ENCODE results near the gene PPFIBP1. TPM values are rescaled to one million over a fixed set of nuclear protein-coding genes. Genes with fewer than 3 reads are reported as not detected.

The PPFIBP1 gene
- total and polyA plus RNA-seq, 2 of the 13 experiments (the other 11 are each of a cell fraction or from before 2014, with no cell fraction given) = 16.2 to 21.8 TPM

GRCh38 chr12:27710592-27711316, 186.7 kb downstream of the PPFIBP1 start, which contains the start of gene MRPS35 (continued):
- TF ChIP-seq, protein P1, sequence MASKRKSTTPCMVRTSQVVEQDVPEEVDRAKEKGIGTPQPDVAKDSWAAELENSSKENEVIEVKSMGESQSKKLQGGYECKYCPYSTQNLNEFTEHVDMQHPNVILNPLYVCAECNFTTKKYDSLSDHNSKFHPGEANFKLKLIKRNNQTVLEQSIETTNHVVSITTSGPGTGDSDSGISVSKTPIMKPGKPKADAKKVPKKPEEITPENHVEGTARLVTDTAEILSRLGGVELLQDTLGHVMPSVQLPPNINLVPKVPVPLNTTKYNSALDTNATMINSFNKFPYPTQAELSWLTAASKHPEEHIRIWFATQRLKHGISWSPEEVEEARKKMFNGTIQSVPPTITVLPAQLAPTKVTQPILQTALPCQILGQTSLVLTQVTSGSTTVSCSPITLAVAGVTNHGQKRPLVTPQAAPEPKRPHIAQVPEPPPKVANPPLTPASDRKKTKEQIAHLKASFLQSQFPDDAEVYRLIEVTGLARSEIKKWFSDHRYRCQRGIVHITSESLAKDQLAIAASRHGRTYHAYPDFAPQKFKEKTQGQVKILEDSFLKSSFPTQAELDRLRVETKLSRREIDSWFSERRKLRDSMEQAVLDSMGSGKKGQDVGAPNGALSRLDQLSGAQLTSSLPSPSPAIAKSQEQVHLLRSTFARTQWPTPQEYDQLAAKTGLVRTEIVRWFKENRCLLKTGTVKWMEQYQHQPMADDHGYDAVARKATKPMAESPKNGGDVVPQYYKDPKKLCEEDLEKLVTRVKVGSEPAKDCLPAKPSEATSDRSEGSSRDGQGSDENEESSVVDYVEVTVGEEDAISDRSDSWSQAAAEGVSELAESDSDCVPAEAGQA (IDR thresholded peaks at IDR 0.05; ENCODE audit: low read depth) = peak; percentile 92
- TF ChIP-seq, protein P1 (CRISPR knock-in tag; IDR thresholded peaks at IDR 0.05; ENCODE audit: borderline replicate concordance) = peak; percentile 62; the same call in 1 of the 2 replicates
- TF ChIP-seq MTF1 (CRISPR knock-in tag; IDR thresholded peaks at IDR 0.05) = 0 out of 2 replicates have a peak, but pooled peaks have one; percentile 17
- TF ChIP-seq, protein P2, sequence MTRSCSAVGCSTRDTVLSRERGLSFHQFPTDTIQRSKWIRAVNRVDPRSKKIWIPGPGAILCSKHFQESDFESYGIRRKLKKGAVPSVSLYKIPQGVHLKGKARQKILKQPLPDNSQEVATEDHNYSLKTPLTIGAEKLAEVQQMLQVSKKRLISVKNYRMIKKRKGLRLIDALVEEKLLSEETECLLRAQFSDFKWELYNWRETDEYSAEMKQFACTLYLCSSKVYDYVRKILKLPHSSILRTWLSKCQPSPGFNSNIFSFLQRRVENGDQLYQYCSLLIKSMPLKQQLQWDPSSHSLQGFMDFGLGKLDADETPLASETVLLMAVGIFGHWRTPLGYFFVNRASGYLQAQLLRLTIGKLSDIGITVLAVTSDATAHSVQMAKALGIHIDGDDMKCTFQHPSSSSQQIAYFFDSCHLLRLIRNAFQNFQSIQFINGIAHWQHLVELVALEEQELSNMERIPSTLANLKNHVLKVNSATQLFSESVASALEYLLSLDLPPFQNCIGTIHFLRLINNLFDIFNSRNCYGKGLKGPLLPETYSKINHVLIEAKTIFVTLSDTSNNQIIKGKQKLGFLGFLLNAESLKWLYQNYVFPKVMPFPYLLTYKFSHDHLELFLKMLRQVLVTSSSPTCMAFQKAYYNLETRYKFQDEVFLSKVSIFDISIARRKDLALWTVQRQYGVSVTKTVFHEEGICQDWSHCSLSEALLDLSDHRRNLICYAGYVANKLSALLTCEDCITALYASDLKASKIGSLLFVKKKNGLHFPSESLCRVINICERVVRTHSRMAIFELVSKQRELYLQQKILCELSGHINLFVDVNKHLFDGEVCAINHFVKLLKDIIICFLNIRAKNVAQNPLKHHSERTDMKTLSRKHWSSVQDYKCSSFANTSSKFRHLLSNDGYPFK (CRISPR knock-in tag; IDR thresholded peaks at IDR 0.05; ENCODE audit: borderline replicate concordance) = peak; percentile 96
- peak; percentile 58; the same call in 1 of the 2 replicates for TF ChIP-seq ZKSCAN8 (CRISPR knock-in tag; IDR thresholded peaks at IDR 0.05; ENCODE audit: borderline replicate concordance)
- no peak for TF ChIP-seq ATF1 (CRISPR knock-in tag; IDR thresholded peaks at IDR 0.05)
- TF ChIP-seq ZNF841 (CRISPR knock-in tag; IDR thresholded peaks at IDR 0.05; ENCODE audit: borderline replicate concordance) = no peak
- peak; percentile 94 for TF ChIP-seq SRY (CRISPR knock-in tag; IDR thresholded peaks at IDR 0.05)
- no peak for TF ChIP-seq PCBP2 (optimal IDR thresholded peaks at IDR 0.05; ENCODE audit: low read depth, low read length, poor library complexity, severe bottlenecking)
- peak; percentile 27 for TF ChIP-seq HNF4A (CRISPR knock-in tag; IDR thresholded peaks at IDR 0.05)
- peak; percentile 58; the same call in 1 of the 2 replicates for TF ChIP-seq GFI1 (CRISPR knock-in tag; IDR thresholded peaks at IDR 0.05; ENCODE audit: borderline replicate concordance)
- TF ChIP-seq, protein P3, sequence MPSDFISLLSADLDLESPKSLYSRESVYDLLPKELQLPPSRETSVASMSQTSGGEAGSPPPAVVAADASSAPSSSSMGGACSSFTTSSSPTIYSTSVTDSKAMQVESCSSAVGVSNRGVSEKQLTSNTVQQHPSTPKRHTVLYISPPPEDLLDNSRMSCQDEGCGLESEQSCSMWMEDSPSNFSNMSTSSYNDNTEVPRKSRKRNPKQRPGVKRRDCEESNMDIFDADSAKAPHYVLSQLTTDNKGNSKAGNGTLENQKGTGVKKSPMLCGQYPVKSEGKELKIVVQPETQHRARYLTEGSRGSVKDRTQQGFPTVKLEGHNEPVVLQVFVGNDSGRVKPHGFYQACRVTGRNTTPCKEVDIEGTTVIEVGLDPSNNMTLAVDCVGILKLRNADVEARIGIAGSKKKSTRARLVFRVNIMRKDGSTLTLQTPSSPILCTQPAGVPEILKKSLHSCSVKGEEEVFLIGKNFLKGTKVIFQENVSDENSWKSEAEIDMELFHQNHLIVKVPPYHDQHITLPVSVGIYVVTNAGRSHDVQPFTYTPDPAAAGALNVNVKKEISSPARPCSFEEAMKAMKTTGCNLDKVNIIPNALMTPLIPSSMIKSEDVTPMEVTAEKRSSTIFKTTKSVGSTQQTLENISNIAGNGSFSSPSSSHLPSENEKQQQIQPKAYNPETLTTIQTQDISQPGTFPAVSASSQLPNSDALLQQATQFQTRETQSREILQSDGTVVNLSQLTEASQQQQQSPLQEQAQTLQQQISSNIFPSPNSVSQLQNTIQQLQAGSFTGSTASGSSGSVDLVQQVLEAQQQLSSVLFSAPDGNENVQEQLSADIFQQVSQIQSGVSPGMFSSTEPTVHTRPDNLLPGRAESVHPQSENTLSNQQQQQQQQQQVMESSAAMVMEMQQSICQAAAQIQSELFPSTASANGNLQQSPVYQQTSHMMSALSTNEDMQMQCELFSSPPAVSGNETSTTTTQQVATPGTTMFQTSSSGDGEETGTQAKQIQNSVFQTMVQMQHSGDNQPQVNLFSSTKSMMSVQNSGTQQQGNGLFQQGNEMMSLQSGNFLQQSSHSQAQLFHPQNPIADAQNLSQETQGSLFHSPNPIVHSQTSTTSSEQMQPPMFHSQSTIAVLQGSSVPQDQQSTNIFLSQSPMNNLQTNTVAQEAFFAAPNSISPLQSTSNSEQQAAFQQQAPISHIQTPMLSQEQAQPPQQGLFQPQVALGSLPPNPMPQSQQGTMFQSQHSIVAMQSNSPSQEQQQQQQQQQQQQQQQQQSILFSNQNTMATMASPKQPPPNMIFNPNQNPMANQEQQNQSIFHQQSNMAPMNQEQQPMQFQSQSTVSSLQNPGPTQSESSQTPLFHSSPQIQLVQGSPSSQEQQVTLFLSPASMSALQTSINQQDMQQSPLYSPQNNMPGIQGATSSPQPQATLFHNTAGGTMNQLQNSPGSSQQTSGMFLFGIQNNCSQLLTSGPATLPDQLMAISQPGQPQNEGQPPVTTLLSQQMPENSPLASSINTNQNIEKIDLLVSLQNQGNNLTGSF (CRISPR knock-in tag; IDR thresholded peaks at IDR 0.05) = peak; percentile 89; the same call in 1 of the 2 replicates
- TF ChIP-seq GPN1 (CRISPR knock-in tag; IDR thresholded peaks at IDR 0.05; ENCODE audit: borderline replicate concordance) = peak; percentile 75; the same call in 1 of the 2 replicates
